ENCODE measurements around the gene RUFY3.

DNA sequence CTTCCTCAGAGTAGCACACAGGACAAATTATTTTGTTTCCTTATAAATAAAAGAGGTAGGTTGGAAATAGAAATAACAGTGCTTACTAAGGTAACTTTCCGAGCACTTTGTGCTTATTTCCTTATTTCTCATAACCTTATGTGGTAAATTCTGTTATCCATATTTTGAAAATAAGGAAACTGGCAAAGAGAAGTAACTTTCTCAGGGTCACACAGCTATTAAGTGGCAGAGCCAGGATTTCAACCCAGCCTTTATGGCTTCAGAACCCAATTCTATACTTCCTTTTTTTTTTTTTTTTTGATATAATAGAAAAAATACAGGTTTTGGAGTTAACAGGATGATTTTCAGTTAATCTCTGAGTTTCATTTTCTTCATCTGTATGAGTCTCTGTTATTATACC lies 30.1 kb upstream of the RUFY3 start:
- TF ChIP-seq, protein P1, sequence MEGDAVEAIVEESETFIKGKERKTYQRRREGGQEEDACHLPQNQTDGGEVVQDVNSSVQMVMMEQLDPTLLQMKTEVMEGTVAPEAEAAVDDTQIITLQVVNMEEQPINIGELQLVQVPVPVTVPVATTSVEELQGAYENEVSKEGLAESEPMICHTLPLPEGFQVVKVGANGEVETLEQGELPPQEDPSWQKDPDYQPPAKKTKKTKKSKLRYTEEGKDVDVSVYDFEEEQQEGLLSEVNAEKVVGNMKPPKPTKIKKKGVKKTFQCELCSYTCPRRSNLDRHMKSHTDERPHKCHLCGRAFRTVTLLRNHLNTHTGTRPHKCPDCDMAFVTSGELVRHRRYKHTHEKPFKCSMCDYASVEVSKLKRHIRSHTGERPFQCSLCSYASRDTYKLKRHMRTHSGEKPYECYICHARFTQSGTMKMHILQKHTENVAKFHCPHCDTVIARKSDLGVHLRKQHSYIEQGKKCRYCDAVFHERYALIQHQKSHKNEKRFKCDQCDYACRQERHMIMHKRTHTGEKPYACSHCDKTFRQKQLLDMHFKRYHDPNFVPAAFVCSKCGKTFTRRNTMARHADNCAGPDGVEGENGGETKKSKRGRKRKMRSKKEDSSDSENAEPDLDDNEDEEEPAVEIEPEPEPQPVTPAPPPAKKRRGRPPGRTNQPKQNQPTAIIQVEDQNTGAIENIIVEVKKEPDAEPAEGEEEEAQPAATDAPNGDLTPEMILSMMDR (conservative IDR thresholded peaks at IDR 0.05; ENCODE audit: low read depth, low read length), result no peak
- TF ChIP-seq CEBPB (IDR thresholded peaks at IDR 0.05; ENCODE audit: low read depth, low read length) (no peak), POLR2A (IDR thresholded peaks at IDR 0.05; ENCODE audit: low read depth, low read length) (no peak), RCOR1 (IDR thresholded peaks at IDR 0.05; ENCODE audit: insufficient replicate concordance, low read length) (no peak), MAFK (IDR thresholded peaks at IDR 0.05; ENCODE audit: low read depth, low read length) (no peak)

All from IMR-90 (cell line).